OCI-LY3 (cell line): ENCODE results near the gene GPC4.

Experiments used
- H2AFZ ChIP-seq: fragments of 200-600, 300-600 bp; shearing (Covaris generic); 2 replicates; pipeline ENCODE4 v1.6.0; 2014; ENCODE audit warnings: antibody characterized with exemption, low read depth, low read length
- H3K27ac ChIP-seq: fragments of 200-600, 300-600 bp; sonication (generic); 2 replicates; pipeline ENCODE4 v1.5.1; 2014; ENCODE audit warnings: mild to moderate bottlenecking, low read length, moderate library complexity, mixed read lengths
- H3K27me3 ChIP-seq: fragments of 200-600, 300-600 bp; sonication (generic); 2 replicates; pipeline ENCODE4 v1.6.1; 2014; ENCODE audit warnings: low read depth, low read length, mixed read lengths
- H3K36me3 ChIP-seq: fragments of 200-600, 300-600 bp; sonication (generic); replicated peaks from 2 replicates; pipeline ENCODE3; 2014; ENCODE audit warnings: low read depth, low read length, mixed read lengths
- H3K4me1 ChIP-seq: fragments of 300-600, 200-600 bp; sonication (generic); 2 replicates; pipeline ENCODE4 v1.6.1; 2014; ENCODE audit warnings: low read length, mixed read lengths
- H3K4me2 ChIP-seq: fragments of 200-600, 300-600 bp; sonication (generic); 2 replicates; pipeline ENCODE4 v1.6.1; 2014; ENCODE audit warnings: low read length, mixed read lengths
- H3K4me3 ChIP-seq: fragments of 300-600, 200-600 bp; sonication (generic); 2 replicates; pipeline ENCODE4 v1.5.1; 2014; ENCODE audit warnings: antibody characterized with exemption, mild to moderate bottlenecking, low read length, moderate library complexity
- H3K79me2 ChIP-seq: fragments of 300-600, 200-600 bp; shearing (Covaris generic); 2 replicates; pipeline ENCODE4 v1.6.1; 2014; ENCODE audit warnings: mild to moderate bottlenecking, low read length, mixed read lengths
- H3K9ac ChIP-seq: fragments of 300-600, 200-600 bp; shearing (Covaris generic); 2 replicates; pipeline ENCODE4 v1.6.0; 2014; ENCODE audit warnings: mild to moderate bottlenecking, low read length, moderate library complexity
- H3K9me3 ChIP-seq: fragments of 200-600, 300-600 bp; shearing (Covaris generic); 2 replicates; pipeline ENCODE4 v1.6.1; 2014; ENCODE audit warnings: low read length, mixed read lengths; ENCODE audit not compliant: insufficient read depth
- H4K20me1 ChIP-seq: fragments of 200-600, 300-600 bp; sonication (generic); 2 replicates; pipeline ENCODE4 v1.6.1; 2016; ENCODE audit warnings: low read length, mixed read lengths; ENCODE audit not compliant: insufficient read depth
- CTCF ChIP-seq: fragments of 200-600, 300-600 bp; sonication (generic); IDR thresholded peaks from 2 replicates; pipeline ENCODE4 v1.5.1; 2014; ENCODE audit warnings: antibody characterized with exemption, low read length, low read depth
- EZH2phosphoT487 ChIP-seq: fragments of 200-600 bp; shearing (Covaris generic); IDR thresholded peaks from 2 replicates; pipeline ENCODE4 v1.6.1; 2018; ENCODE audit warnings: antibody characterized with exemption, mixed run types, low read depth

Gene GPC4

DNA sequence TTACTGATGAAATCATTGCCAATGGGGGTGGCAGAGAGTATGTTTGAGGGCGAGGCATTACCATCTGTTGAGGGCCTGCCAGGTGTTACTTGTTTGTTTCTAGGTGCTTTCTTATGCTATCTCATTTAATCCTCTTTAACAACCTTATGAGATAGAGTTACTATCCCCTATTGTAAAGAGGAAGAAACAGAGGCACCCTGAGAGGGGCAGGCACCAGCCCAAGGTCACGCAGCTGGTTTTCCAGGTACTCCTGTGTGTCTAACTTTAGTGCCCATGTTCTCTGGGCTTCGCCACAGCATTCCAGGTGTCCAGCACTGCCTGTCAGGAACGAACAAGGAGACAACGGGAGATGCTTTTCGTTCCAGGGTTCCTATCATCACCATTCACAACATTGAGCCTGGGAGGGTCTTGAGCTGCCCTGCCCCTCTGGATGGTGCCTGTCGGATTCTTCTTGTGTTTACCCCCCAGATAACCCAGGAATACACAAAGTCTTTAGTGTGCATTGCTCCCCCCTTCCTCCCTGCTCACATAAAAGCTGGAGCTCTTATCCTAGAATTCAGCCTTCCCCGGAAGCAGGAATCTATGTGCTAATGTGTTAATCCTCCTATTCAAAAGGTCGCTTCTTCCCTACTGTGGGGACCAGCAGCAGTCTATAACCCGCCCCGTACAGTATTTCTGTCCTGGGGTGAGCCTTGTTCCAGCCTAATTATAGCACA is 24.9 kb upstream of the GPC4 start:
- H3K9me3 ChIP-seq, result no peaks in the 10 kb centered on the region
- TF ChIP-seq CTCF (no peak), EZH2phosphoT487 (no peak)
- no peaks in the 10 kb centered on the region for H3K4me1 ChIP-seq
- H3K36me3 ChIP-seq, result no peaks in the 10 kb centered on the region
- no peak overlapping the region for H3K27ac ChIP-seq
- H3K9ac ChIP-seq, result no peak overlapping the region
- H4K20me1 ChIP-seq, result no peaks in the 10 kb centered on the region
- no peaks in the 10 kb centered on the region for H3K79me2 ChIP-seq
- no peak overlapping the region for H3K4me3 ChIP-seq
- no peak overlapping the region for H3K4me2 ChIP-seq
- no peak overlapping the region for H2AFZ ChIP-seq
- H3K27me3 ChIP-seq, result no peaks in the 10 kb centered on the region

- Histone ChIP-seq H3K4me2 (no peak overlapping the region), H3K9me3 (no peaks in the 10 kb centered on the region)
Observed at GRCh38 chrX:133437766-133438165, 22.5 kb upstream of the GPC4 start.

DNA sequence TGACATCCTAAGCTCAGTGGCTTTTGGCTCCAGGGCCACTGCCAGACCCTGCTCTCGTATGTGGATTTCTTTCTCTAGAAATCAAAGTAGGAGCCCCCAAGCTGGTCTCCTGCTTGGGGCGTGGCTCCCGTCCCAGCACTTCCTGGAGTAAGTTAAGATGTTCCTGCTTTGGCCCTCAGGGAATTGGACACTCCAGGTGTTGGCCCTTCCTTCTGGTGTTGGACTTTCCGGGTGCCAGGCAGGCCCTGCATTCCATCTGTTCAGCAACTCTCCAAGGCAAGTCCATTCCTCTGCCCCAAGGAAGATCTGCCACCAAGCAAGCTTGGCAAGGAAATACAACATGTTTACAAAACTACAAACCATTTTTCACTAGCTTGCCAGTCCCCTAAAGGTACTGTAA is 22.1 kb upstream of the GPC4 start:
- H3K36me3 ChIP-seq, result no peaks in the 10 kb centered on the region
- H3K9me3 ChIP-seq, result no peaks in the 10 kb centered on the region
- H3K27me3 ChIP-seq, result no peaks in the 10 kb centered on the region
- no peak overlapping the region for H3K4me2 ChIP-seq
- H3K79me2 ChIP-seq, result no peaks in the 10 kb centered on the region
- H3K9ac ChIP-seq, result no peak overlapping the region
- no peaks in the 10 kb centered on the region for H3K4me1 ChIP-seq
- H3K4me3 ChIP-seq, result no peak overlapping the region
- TF ChIP-seq EZH2phosphoT487 (no peak), CTCF (no peak)
- no peak overlapping the region for H3K27ac ChIP-seq
- H2AFZ ChIP-seq, result no peak overlapping the region
- H4K20me1 ChIP-seq, result no peaks in the 10 kb centered on the region

More at GRCh38 chrX:133437766-133438165, 22.5 kb upstream of the GPC4 start:
- H3K9ac ChIP-seq, result no peak overlapping the region
- H3K4me1 ChIP-seq, result no peaks in the 10 kb centered on the region
- TF ChIP-seq EZH2phosphoT487 (no peak), CTCF (no peak)
- H3K4me3 ChIP-seq, result no peak overlapping the region
- H3K27ac ChIP-seq, result no peak overlapping the region
- H3K79me2 ChIP-seq, result no peaks in the 10 kb centered on the region
- H2AFZ ChIP-seq, result no peak overlapping the region
- H3K36me3 ChIP-seq, result no peaks in the 10 kb centered on the region
- no peaks in the 10 kb centered on the region for H4K20me1 ChIP-seq
- no peaks in the 10 kb centered on the region for H3K27me3 ChIP-seq

- H3K27ac ChIP-seq, result no peak overlapping the region
- H3K4me3 ChIP-seq, result no peak overlapping the region
- H3K9ac ChIP-seq, result no peak overlapping the region
- H3K9me3 ChIP-seq, result no peaks in the 10 kb centered on the region
- H2AFZ ChIP-seq, result no peak overlapping the region
- H3K4me1 ChIP-seq, result no peaks in the 10 kb centered on the region
- H3K36me3 ChIP-seq, result no peaks in the 10 kb centered on the region
- no peaks in the 10 kb centered on the region for H3K79me2 ChIP-seq
- no peaks in the 10 kb centered on the region for H4K20me1 ChIP-seq
- H3K27me3 ChIP-seq, result no peaks in the 10 kb centered on the region
- no peak for TF ChIP-seq EZH2phosphoT487
- no peak overlapping the region for H3K4me2 ChIP-seq
Observed at GRCh38 chrX:133435544-133436124, 20.3 kb upstream of the GPC4 start.
